SK-N-SH treated with all-trans-retinoic acid at 6 μM for 48 hours (cell line): ENCODE results near the gene F7.

Experiments used
- ATAC-seq: fragments of 200-7000 bp; cut with Tn5 transposase; 3 replicates; pipeline ENCODE4 v1.9.1; 2020; ENCODE audit warnings: mild to moderate bottlenecking, moderate library complexity
- ARNTL ChIP-seq: fragments of 450-650 bp; formaldehyde crosslinking; IDR thresholded peaks from 2 replicates; pipeline ENCODE4 v1.5.0; 2020; ENCODE audit warnings: low read depth, mild to moderate bottlenecking, moderate library complexity, borderline replicate concordance
- BACH2 ChIP-seq: fragments of 250-450 bp; sonication (Bioruptor Pico); IDR thresholded peaks from 2 replicates; pipeline ENCODE4 v1.9.0; 2021; ENCODE audit warnings: mild to moderate bottlenecking, borderline replicate concordance
- GLIS3 ChIP-seq: fragments of 250-450 bp; sonication (Bioruptor Pico); IDR thresholded peaks from 2 replicates; pipeline ENCODE4 v1.5.0; 2020; ENCODE audit warnings: mild to moderate bottlenecking, moderate library complexity
- ISL1 ChIP-seq: fragments of 250-450 bp; sonication (Bioruptor Pico); IDR thresholded peaks from 2 replicates; pipeline ENCODE4 v2.1.2; 2022; ENCODE audit warnings: mild to moderate bottlenecking, moderate library complexity
- POU6F1 ChIP-seq: fragments of 250-450 bp; sonication (Bioruptor Pico); IDR thresholded peaks from 2 replicates; pipeline ENCODE4 v1.8.0; 2021; ENCODE audit warnings: low read depth, mild to moderate bottlenecking, moderate library complexity, borderline replicate concordance
- PPARA ChIP-seq: fragments of 250-450 bp; sonication (Bioruptor Pico); IDR thresholded peaks from 2 replicates; pipeline ENCODE4 v1.5.0; 2020; ENCODE audit warnings: mild to moderate bottlenecking, borderline replicate concordance
- RARB ChIP-seq: fragments of 250-450 bp; sonication (Bioruptor Pico); IDR thresholded peaks from 2 replicates; pipeline ENCODE4 v1.8.0; 2021; ENCODE audit warnings: mild to moderate bottlenecking, moderate library complexity
- TCF4 ChIP-seq: fragments of 250-450 bp; sonication (Bioruptor Pico); IDR thresholded peaks from 2 replicates; pipeline ENCODE4 v1.8.0; 2021; ENCODE audit warnings: mild to moderate bottlenecking, moderate library complexity, borderline replicate concordance
- TOX ChIP-seq: fragments of 250-450 bp; sonication (Bioruptor Pico); IDR thresholded peaks from 2 replicates; pipeline ENCODE4 v1.8.0; 2021; ENCODE audit warnings: mild to moderate bottlenecking, moderate library complexity, borderline replicate concordance
- ZC3H10 ChIP-seq: fragments of 250-450 bp; sonication (Bioruptor Pico); IDR thresholded peaks from 2 replicates; pipeline ENCODE4 v1.5.1; 2021; ENCODE audit warnings: mild to moderate bottlenecking, moderate library complexity
- ZNF565 ChIP-seq: fragments of 450-650 bp; formaldehyde crosslinking; conservative IDR thresholded peaks from 2 replicates; pipeline ENCODE4 v1.5.0; 2020; ENCODE audit warnings: low read depth, mild to moderate bottlenecking, moderate library complexity
- ZNF8 ChIP-seq: fragments of 450-650 bp; formaldehyde crosslinking; IDR thresholded peaks from 2 replicates; pipeline ENCODE4 v1.5.0; 2020; ENCODE audit warnings: mild to moderate bottlenecking, moderate library complexity
- TF ChIP-seq, protein P1 (sequence below): fragments of 250-450 bp; sonication (Bioruptor Pico); IDR thresholded peaks from 2 replicates; pipeline ENCODE4 v1.8.0; 2020; ENCODE audit warnings: mild to moderate bottlenecking, moderate library complexity, borderline replicate concordance
- TF ChIP-seq, protein P2 (sequence below): fragments of 250-450 bp; sonication (Bioruptor Pico); IDR thresholded peaks from 2 replicates; pipeline ENCODE4 v1.5.1; 2020; ENCODE audit warnings: low read depth, mild to moderate bottlenecking, moderate library complexity
- TF ChIP-seq, protein P3 (sequence below): fragments of 250-450 bp; sonication (Bioruptor Pico); IDR thresholded peaks from 2 replicates; pipeline ENCODE4 v1.5.0; 2020; ENCODE audit warnings: mild to moderate bottlenecking, moderate library complexity

The F7 gene

GRCh38 chr13:113119822-113120189 lies 14.2 kb downstream of the F7 start (continued):
- TF ChIP-seq ZNF565 (CRISPR knock-in tag) (no peak), TOX (CRISPR knock-in tag) (no peak), ZC3H10 (CRISPR knock-in tag) (no peak), TCF4 (CRISPR knock-in tag) (no peak)

- no peak for ATAC-seq
- TF ChIP-seq, protein P1, sequence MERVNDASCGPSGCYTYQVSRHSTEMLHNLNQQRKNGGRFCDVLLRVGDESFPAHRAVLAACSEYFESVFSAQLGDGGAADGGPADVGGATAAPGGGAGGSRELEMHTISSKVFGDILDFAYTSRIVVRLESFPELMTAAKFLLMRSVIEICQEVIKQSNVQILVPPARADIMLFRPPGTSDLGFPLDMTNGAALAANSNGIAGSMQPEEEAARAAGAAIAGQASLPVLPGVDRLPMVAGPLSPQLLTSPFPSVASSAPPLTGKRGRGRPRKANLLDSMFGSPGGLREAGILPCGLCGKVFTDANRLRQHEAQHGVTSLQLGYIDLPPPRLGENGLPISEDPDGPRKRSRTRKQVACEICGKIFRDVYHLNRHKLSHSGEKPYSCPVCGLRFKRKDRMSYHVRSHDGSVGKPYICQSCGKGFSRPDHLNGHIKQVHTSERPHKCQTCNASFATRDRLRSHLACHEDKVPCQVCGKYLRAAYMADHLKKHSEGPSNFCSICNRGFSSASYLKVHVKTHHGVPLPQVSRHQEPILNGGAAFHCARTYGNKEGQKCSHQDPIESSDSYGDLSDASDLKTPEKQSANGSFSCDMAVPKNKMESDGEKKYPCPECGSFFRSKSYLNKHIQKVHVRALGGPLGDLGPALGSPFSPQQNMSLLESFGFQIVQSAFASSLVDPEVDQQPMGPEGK = no peak
- no peak for TF ChIP-seq PPARA (CRISPR knock-in tag)
- no peak for TF ChIP-seq ZNF8 (CRISPR knock-in tag)
- TF ChIP-seq POU6F1 (CRISPR knock-in tag) = no peak
- no peak for TF ChIP-seq ISL1
- TF ChIP-seq, protein P2, sequence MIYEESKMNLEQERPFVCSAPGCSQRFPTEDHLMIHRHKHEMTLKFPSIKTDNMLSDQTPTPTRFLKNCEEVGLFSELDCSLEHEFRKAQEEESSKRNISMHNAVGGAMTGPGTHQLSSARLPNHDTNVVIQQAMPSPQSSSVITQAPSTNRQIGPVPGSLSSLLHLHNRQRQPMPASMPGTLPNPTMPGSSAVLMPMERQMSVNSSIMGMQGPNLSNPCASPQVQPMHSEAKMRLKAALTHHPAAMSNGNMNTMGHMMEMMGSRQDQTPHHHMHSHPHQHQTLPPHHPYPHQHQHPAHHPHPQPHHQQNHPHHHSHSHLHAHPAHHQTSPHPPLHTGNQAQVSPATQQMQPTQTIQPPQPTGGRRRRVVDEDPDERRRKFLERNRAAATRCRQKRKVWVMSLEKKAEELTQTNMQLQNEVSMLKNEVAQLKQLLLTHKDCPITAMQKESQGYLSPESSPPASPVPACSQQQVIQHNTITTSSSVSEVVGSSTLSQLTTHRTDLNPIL (CRISPR knock-in tag) = no peak
- no peak for TF ChIP-seq ARNTL (CRISPR knock-in tag)
- TF ChIP-seq ZNF565 (CRISPR knock-in tag) = no peak
- TF ChIP-seq RARB = no peak
- TF ChIP-seq, protein P3, sequence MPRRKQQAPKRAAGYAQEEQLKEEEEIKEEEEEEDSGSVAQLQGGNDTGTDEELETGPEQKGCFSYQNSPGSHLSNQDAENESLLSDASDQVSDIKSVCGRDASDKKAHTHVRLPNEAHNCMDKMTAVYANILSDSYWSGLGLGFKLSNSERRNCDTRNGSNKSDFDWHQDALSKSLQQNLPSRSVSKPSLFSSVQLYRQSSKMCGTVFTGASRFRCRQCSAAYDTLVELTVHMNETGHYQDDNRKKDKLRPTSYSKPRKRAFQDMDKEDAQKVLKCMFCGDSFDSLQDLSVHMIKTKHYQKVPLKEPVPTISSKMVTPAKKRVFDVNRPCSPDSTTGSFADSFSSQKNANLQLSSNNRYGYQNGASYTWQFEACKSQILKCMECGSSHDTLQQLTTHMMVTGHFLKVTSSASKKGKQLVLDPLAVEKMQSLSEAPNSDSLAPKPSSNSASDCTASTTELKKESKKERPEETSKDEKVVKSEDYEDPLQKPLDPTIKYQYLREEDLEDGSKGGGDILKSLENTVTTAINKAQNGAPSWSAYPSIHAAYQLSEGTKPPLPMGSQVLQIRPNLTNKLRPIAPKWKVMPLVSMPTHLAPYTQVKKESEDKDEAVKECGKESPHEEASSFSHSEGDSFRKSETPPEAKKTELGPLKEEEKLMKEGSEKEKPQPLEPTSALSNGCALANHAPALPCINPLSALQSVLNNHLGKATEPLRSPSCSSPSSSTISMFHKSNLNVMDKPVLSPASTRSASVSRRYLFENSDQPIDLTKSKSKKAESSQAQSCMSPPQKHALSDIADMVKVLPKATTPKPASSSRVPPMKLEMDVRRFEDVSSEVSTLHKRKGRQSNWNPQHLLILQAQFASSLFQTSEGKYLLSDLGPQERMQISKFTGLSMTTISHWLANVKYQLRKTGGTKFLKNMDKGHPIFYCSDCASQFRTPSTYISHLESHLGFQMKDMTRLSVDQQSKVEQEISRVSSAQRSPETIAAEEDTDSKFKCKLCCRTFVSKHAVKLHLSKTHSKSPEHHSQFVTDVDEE (CRISPR knock-in tag) = no peak
- no peak for TF ChIP-seq TOX (CRISPR knock-in tag)
These were observed 14.9 kb downstream of the F7 start for GRCh38 chr13:113120300-113121182.

- no peak for ATAC-seq
- TF ChIP-seq ZNF565 (CRISPR knock-in tag) (no peak), PPARA (CRISPR knock-in tag) (no peak), BACH2 (no peak), GLIS3 (CRISPR knock-in tag) (no peak), POU6F1 (CRISPR knock-in tag) (no peak)
- TF ChIP-seq, all 23 proteins: peak for 0
These were observed 15.8 kb downstream of the F7 start for GRCh38 chr13:113121183-113121927.
